SK-N-SH (cell line): ENCODE data around the gene TBXA2R.
A peak's percentile ranks its signal among the peaks of the same experiment; 100 is the strongest.

Experiments
- CTCF ChIP-seq: fragments of 200-600 bp; sonication (generic); IDR thresholded peaks from 2 replicates; pipeline ENCODE4 v1.6.1; 2017; ENCODE audit warnings: antibody characterized with exemption, mild to moderate bottlenecking, moderate library complexity
- EP300 ChIP-seq, 2 experiments: IDR thresholded peaks; 2 replicates each; pipeline versions ENCODE4 v1.4.0 to v1.6.1; 2012; ENCODE audit warnings: borderline replicate concordance in 1 of 2, low read depth in 1 of 2, low read length in 1 of 2
- GABPA ChIP-seq: IDR thresholded peaks from 2 replicates; pipeline ENCODE4 v1.4.0; 2012; ENCODE audit warnings: low read depth, mild to moderate bottlenecking
- JUND ChIP-seq: IDR thresholded peaks from 2 replicates; pipeline ENCODE4 v1.4.0; 2012
- MXI1 ChIP-seq: IDR thresholded peaks from 2 replicates; pipeline ENCODE4 v1.6.1; 2012; ENCODE audit warnings: mild to moderate bottlenecking, low read depth, low read length, improper control_type of control experiment
- POLR2AphosphoS5 ChIP-seq: IDR thresholded peaks from 2 replicates; pipeline ENCODE4 v1.6.1; 2012; ENCODE audit warnings: low read depth, low read length
- RAD21 ChIP-seq: IDR thresholded peaks from 2 replicates; pipeline ENCODE4 v1.6.1; 2012; ENCODE audit warnings: mild to moderate bottlenecking, low read length
- RFX5 ChIP-seq: IDR thresholded peaks from 2 replicates; pipeline ENCODE4 v1.6.1; 2012; ENCODE audit warnings: mild to moderate bottlenecking, improper control_type of control experiment, low read length

DNA sequence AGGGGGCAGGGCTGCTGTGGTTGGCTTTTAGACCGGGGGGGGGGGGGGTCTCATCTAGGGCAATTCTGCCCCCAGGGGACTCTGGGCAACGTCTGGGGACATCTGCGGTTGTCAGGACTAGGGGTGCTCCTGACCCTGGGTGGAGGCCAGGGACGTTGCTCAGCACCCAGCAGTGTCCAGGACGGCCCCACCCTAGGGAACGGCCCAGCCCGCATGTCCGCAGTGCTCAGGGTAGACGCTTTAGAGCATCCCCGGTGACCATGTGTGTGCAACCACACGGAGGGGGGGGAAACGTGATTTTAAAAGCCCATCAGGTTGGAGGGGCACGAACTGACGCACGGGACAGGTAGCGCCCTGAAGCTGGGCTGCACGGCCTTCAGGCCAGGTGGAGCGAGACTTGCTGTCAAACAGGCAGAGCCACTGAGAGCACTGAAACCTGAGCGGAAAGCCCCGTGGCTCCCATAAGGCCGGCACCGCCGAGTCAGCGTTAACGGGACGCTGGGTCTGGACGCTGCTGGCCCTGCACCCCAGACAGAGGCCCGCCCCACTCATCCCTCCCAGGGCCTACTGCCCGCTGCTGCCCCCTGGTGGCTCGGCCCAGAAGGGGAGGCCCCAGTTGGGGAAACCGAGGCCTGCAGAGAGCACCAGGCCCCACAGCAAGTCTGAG lies 11.6 kb upstream of the TBXA2R start:
- TF ChIP-seq CTCF (peak; percentile 88), POLR2AphosphoS5 (no peak), GABPA (no peak), RFX5 (no peak), MXI1 (no peak), RAD21 (peak; percentile 70), EP300 (IDR thresholded peaks at IDR 0.05; ENCODE audit: borderline replicate concordance in 1 of 2, low read depth in 1 of 2, low read length in 1 of 2) (no peak), JUND (no peak)
